ENCODE measurements around the gene PLAAT3. TPM values are rescaled to one million over a fixed set of nuclear protein-coding genes. Genes with fewer than 3 reads are reported as not detected.
"Not testable (repeated sequence)": the region's sequence is repeated elsewhere in the genome, so short reads cannot be mapped to it uniquely, and the experiment has no call there.

Gene PLAAT3
- total RNA-seq, 2 experiments from 2014 or later = 6.0 to 6.5 TPM

DNA sequence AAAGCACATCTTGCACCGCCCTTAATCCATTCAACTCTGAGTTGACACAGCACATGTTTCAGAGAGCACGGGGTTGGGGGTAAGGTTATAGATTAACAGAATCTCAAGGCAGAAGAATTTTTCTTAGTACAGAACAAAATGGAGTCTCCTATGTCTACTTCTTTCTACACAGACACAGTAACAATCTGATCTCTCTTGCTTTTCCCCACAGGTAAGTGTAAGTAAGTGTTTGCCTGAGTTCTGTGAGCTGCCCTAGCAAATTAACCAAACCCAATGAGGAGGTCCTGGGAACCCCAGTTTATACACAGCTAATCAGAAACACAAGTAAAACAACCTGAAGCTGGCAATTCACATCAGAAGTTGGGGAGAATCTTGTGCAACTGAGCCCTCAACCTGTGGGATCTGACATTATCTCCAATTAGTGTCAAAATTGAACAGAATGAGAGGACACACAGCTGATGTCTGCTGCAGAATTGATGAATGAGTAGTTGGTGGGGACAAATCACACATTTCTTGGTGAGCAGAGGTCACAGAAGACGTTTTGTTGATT, 85.4 kb downstream of the PLAAT3 start:
- DNase-seq, H3K4me3 Mint-ChIP-seq, H3K36me3 Mint-ChIP-seq, H3K9me3 Mint-ChIP-seq, H3K27me3 Mint-ChIP-seq, H3K27ac Mint-ChIP-seq: not testable (repeated sequence)
- peaks cover 36% of the 10 kb centered on the region for H3K4me1 Mint-ChIP-seq

DNA sequence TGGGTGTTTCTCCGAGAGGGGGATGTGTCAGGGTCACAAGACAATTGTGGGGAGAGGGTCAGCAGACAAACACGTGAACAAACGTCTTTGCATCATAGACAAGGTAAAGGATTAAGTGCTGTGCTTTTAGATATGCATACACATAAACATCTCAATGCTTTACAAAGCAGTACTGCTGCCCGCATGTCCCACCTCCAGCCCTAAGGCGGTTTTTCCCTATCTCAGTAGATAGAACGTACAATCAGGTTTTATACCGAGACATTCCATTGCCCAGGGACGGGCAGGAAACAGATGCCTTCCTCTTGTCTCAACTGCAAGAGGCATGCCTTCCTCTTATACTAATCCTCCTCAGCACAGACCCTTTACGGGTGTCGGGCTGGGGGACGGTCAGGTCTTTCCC, 86.1 kb downstream of the PLAAT3 start:
- not testable (repeated sequence) for H3K27me3 Mint-ChIP-seq, H3K36me3 Mint-ChIP-seq, H3K27ac Mint-ChIP-seq, H3K9me3 Mint-ChIP-seq, DNase-seq, H3K4me3 Mint-ChIP-seq
- H3K4me1 Mint-ChIP-seq = peaks cover 29% of the 10 kb centered on the region

- no peak overlapping the region for H3K4me3 Mint-ChIP-seq
- H3K9me3 Mint-ChIP-seq = peaks cover 5% of the 10 kb centered on the region
- DNase-seq = no peak
- H3K36me3 Mint-ChIP-seq = peaks cover 1% of the 10 kb centered on the region
- no peak overlapping the region for H3K27ac Mint-ChIP-seq
- no peaks in the 10 kb centered on the region for H3K27me3 Mint-ChIP-seq
- peaks cover 27% of the 10 kb centered on the region for H3K4me1 Mint-ChIP-seq
Observed at GRCh38 chr11:63527667-63528066, 86.6 kb downstream of the PLAAT3 start.

Other genes starting within 250 kb of the PLAAT3 start
- not detected for gene SLC22A9, start 244.6 kb downstream of the PLAAT3 start, total RNA-seq
- gene PLAAT5, start 123.3 kb downstream of the PLAAT3 start, total RNA-seq = under 1 TPM in 1 of 2 experiments, not detected in 1; 0.18 TPM
- not detected for gene LGALS12, start 108.3 kb downstream of the PLAAT3 start, total RNA-seq
- gene PLAAT4, start 77.6 kb downstream of the PLAAT3 start, total RNA-seq = 10 to 100 TPM; 34.2 to 40.5 TPM
- 1 to 10 TPM in 1 of 2 experiments, under 1 TPM in 1; 0.52 to 1.0 TPM for gene PLAAT2, start 51.1 kb downstream of the PLAAT3 start, total RNA-seq
- gene ATL3, start 56.9 kb upstream of the PLAAT3 start, total RNA-seq = 10 to 100 TPM; 20.9 to 23.2 TPM
- gene RTN3, start 67.1 kb upstream of the PLAAT3 start, total RNA-seq = 10 to 100 TPM; 30.4 to 33.5 TPM
- 1 to 10 TPM; 4.7 to 6.2 TPM for gene ZFTA, start 154.3 kb upstream of the PLAAT3 start, total RNA-seq
- gene SPINDOC, start 199.0 kb upstream of the PLAAT3 start, total RNA-seq = 10 to 100 TPM; 29.3 to 29.5 TPM
- gene MARK2, start 224.7 kb upstream of the PLAAT3 start, total RNA-seq = 10 to 100 TPM; 27.7 to 29.0 TPM

All from activated naive CD8-positive, alpha-beta T cell treated with anti-CD3 and anti-CD28 coated beads for 36 hours (primary cell).